KMS-11 (cell line): ENCODE results near the gene OR51B5.

Experiments
- H2AFZ ChIP-seq: fragments of 200-600 bp; sonication (generic); 2 replicates; pipeline ENCODE4 v1.6.1; 2016; ENCODE audit warnings: antibody characterized with exemption, mixed run types, low read depth
- H3K27ac ChIP-seq: fragments of 200-600 bp; sonication (generic); 2 replicates; pipeline ENCODE4 v1.6.1; 2016; ENCODE audit warnings: mild to moderate bottlenecking, mixed run types
- H3K27me3 ChIP-seq: fragments of 200-600 bp; sonication (generic); 2 replicates; pipeline ENCODE4 v1.6.1; 2017; ENCODE audit warnings: mild to moderate bottlenecking, low read depth, mixed run types, moderate library complexity; ENCODE audit not compliant: insufficient read depth
- H3K36me3 ChIP-seq: fragments of 200-600 bp; sonication (generic); 2 replicates; pipeline ENCODE4 v1.6.1; 2017; ENCODE audit warnings: mild to moderate bottlenecking, mixed run types; ENCODE audit not compliant: insufficient read depth
- H3K4me1 ChIP-seq: fragments of 200-600 bp; sonication (generic); 2 replicates; pipeline ENCODE4 v1.6.1; 2016; ENCODE audit warnings: mild to moderate bottlenecking, low read depth, mixed run types; ENCODE audit not compliant: poor library complexity, severe bottlenecking
- H3K4me2 ChIP-seq: fragments of 200-600 bp; sonication (generic); 2 replicates; pipeline ENCODE4 v1.7.0; 2016; ENCODE audit warnings: mild to moderate bottlenecking, mixed run types
- H3K4me3 ChIP-seq: fragments of 200-600 bp; sonication (generic); IDR thresholded peaks from 2 replicates; pipeline ENCODE4 v1.6.1; 2017; ENCODE audit warnings: low read depth, low read length, mixed read lengths; ENCODE audit not compliant: insufficient read depth
- H3K79me2 ChIP-seq: fragments of 200-600 bp; sonication (generic); 2 replicates; pipeline ENCODE4 v1.6.1; 2016; ENCODE audit warnings: low read depth, mixed run types; ENCODE audit not compliant: insufficient read depth
- H3K9ac ChIP-seq: fragments of 200-600 bp; sonication (generic); 2 replicates; pipeline ENCODE4 v1.6.1; 2016; ENCODE audit warnings: mild to moderate bottlenecking, mixed run types
- H4K20me1 ChIP-seq: fragments of 200-600 bp; sonication (generic); 2 replicates; pipeline ENCODE4 v1.6.1; 2016; ENCODE audit warnings: mild to moderate bottlenecking, mixed run types; ENCODE audit not compliant: insufficient read depth
- TF ChIP-seq, protein P1 (sequence below): fragments of 200-600 bp; sonication (generic); conservative IDR thresholded peaks from 2 replicates; pipeline ENCODE4 v1.6.1; 2017; ENCODE audit warnings: low read depth, mild to moderate bottlenecking, antibody characterized with exemption, low read length, moderate library complexity, mixed read lengths

Gene OR51B5, protein sequence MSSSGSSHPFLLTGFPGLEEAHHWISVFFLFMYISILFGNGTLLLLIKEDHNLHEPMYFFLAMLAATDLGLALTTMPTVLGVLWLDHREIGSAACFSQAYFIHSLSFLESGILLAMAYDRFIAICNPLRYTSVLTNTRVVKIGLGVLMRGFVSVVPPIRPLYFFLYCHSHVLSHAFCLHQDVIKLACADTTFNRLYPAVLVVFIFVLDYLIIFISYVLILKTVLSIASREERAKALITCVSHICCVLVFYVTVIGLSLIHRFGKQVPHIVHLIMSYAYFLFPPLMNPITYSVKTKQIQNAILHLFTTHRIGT

GRCh38 chr11:5343474-5344335 lies at the start of gene OR51B5:
OR51B5 (minus strand) TSS chr11:5343524; CDS start chr11:5343524, 0 bp downstream.
- Histone ChIP-seq H3K4me1 (peaks cover 20% of the 10 kb centered on the region), H3K36me3 (no peaks in the 10 kb centered on the region), H3K9ac (no peak within 1 kb of the TSS), H3K27ac (no peak within 1 kb of the TSS), H2AFZ (no peak within 1 kb of the TSS), H3K79me2 (no peaks in the 10 kb centered on the region), H3K27me3 (no peaks in the 10 kb centered on the region), H3K4me2 (no peak within 1 kb of the TSS), H3K4me3 (no peak within 1 kb of the TSS), H4K20me1 (no peaks in the 10 kb centered on the region)
- TF ChIP-seq, protein P1, sequence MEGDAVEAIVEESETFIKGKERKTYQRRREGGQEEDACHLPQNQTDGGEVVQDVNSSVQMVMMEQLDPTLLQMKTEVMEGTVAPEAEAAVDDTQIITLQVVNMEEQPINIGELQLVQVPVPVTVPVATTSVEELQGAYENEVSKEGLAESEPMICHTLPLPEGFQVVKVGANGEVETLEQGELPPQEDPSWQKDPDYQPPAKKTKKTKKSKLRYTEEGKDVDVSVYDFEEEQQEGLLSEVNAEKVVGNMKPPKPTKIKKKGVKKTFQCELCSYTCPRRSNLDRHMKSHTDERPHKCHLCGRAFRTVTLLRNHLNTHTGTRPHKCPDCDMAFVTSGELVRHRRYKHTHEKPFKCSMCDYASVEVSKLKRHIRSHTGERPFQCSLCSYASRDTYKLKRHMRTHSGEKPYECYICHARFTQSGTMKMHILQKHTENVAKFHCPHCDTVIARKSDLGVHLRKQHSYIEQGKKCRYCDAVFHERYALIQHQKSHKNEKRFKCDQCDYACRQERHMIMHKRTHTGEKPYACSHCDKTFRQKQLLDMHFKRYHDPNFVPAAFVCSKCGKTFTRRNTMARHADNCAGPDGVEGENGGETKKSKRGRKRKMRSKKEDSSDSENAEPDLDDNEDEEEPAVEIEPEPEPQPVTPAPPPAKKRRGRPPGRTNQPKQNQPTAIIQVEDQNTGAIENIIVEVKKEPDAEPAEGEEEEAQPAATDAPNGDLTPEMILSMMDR = no peak

GRCh38 chr11:5390210-5390609 lies 46.9 kb upstream of the OR51B5 start:
- TF ChIP-seq, protein P1 = no peak
- Histone ChIP-seq H3K79me2 (no peaks in the 10 kb centered on the region), H3K36me3 (no peaks in the 10 kb centered on the region)

GRCh38 chr11:5384335-5384734 lies 41.0 kb upstream of the OR51B5 start:
- H3K4me3 ChIP-seq = no peak overlapping the region
- no peaks in the 10 kb centered on the region for H4K20me1 ChIP-seq
- no peaks in the 10 kb centered on the region for H3K79me2 ChIP-seq
- H3K9ac ChIP-seq = no peak overlapping the region
- H2AFZ ChIP-seq = no peak overlapping the region
- H3K27me3 ChIP-seq = no peaks in the 10 kb centered on the region
- H3K4me2 ChIP-seq = no peak overlapping the region
- H3K27ac ChIP-seq = no peak overlapping the region
- no peaks in the 10 kb centered on the region for H3K36me3 ChIP-seq
- TF ChIP-seq, protein P1 = no peak
- no peaks in the 10 kb centered on the region for H3K4me1 ChIP-seq

More at GRCh38 chr11:5390210-5390609, 46.9 kb upstream of the OR51B5 start:
- H3K4me3 ChIP-seq = no peak overlapping the region
- H2AFZ ChIP-seq = no peak overlapping the region
- no peak overlapping the region for H3K4me2 ChIP-seq
- H3K9ac ChIP-seq = no peak overlapping the region
- H4K20me1 ChIP-seq = no peaks in the 10 kb centered on the region
- no peaks in the 10 kb centered on the region for H3K4me1 ChIP-seq
- no peak overlapping the region for H3K27ac ChIP-seq
- H3K27me3 ChIP-seq = no peaks in the 10 kb centered on the region

DNA sequence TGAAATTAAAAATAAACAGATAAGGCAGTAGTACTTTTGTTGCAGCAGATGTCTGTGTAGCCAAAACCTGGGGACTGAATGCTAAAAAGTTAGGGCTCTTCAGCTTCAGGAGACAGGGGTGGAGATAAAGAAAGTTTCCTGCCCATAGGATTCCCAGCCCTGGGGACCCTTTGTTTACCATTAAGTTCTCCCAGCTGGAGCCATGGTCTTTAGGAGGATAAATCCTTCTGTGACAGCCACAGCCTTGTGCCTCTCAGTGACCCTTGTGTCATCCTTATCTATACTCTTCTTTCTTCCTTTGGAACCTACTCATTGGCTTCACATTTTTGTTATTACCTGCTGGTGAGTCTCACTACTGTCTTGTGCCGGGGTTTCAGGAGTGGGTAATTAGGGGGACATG lies 40.3 kb upstream of the OR51B5 start, which contains the start of gene OR51M1:
Gene OR51M1, plus strand, starts transcription at position 237 of the 400 bp plus-strand sequence. CDS start 5,587 bp downstream, outside the sequence.
- Histone ChIP-seq H3K4me2 (no peak within 1 kb of the TSS), H4K20me1 (no peaks in the 10 kb centered on the region), H2AFZ (no peak within 1 kb of the TSS), H3K27ac (no peak within 1 kb of the TSS), H3K4me3 (no peak within 1 kb of the TSS), H3K4me1 (no peaks in the 10 kb centered on the region), H3K79me2 (no peaks in the 10 kb centered on the region), H3K27me3 (no peaks in the 10 kb centered on the region), H3K9ac (no peak within 1 kb of the TSS), H3K36me3 (no peaks in the 10 kb centered on the region)
- TF ChIP-seq, protein P1 = no peak
